HEK293T (cell line): ENCODE data around the gene SMAP2.

Experiments
- BHLHE40 ChIP-seq: fragments of 450-650 bp; IDR thresholded peaks from 2 replicates; pipeline ENCODE4 v1.6.1; 2016; ENCODE audit warnings: mild to moderate bottlenecking, moderate library complexity, borderline replicate concordance
- CTBP1 ChIP-seq: fragments of 450-650 bp; IDR thresholded peaks from 2 replicates; pipeline ENCODE4 v1.6.1; 2016; ENCODE audit warnings: borderline replicate concordance
- FOXK2 ChIP-seq: fragments of 450-650 bp; IDR thresholded peaks from 2 replicates; pipeline ENCODE4 v1.6.1; 2016; ENCODE audit warnings: mild to moderate bottlenecking
- FOXM1 ChIP-seq: fragments of 450-650 bp; IDR thresholded peaks from 2 replicates; pipeline ENCODE4 v1.6.1; 2017; ENCODE audit warnings: mild to moderate bottlenecking, borderline replicate concordance
- L3MBTL2 ChIP-seq: fragments of 450-650 bp; conservative IDR thresholded peaks from 2 replicates; pipeline ENCODE4 v1.6.1; 2016; ENCODE audit warnings: mild to moderate bottlenecking
- NFRKB ChIP-seq: fragments of 450-650 bp; IDR thresholded peaks from 2 replicates; pipeline ENCODE4 v1.6.1; 2016; ENCODE audit warnings: mild to moderate bottlenecking, moderate library complexity
- PKNOX1 ChIP-seq: fragments of 450-650 bp; IDR thresholded peaks from 2 replicates; pipeline ENCODE4 v1.6.1; 2016
- SP1 ChIP-seq: fragments of 450-650 bp; IDR thresholded peaks from 2 replicates; pipeline ENCODE4 v1.6.1; 2017
- SUZ12 ChIP-seq: fragments of 450-650 bp; IDR thresholded peaks from 2 replicates; pipeline ENCODE4 v1.6.1; 2016; ENCODE audit warnings: mild to moderate bottlenecking
- TARDBP ChIP-seq: fragments of 450-650 bp; IDR thresholded peaks from 2 replicates; pipeline ENCODE4 v1.6.1; 2016
- ZNF384 ChIP-seq: fragments of 450-650 bp; IDR thresholded peaks from 2 replicates; pipeline ENCODE4 v1.6.1; 2016

DNA sequence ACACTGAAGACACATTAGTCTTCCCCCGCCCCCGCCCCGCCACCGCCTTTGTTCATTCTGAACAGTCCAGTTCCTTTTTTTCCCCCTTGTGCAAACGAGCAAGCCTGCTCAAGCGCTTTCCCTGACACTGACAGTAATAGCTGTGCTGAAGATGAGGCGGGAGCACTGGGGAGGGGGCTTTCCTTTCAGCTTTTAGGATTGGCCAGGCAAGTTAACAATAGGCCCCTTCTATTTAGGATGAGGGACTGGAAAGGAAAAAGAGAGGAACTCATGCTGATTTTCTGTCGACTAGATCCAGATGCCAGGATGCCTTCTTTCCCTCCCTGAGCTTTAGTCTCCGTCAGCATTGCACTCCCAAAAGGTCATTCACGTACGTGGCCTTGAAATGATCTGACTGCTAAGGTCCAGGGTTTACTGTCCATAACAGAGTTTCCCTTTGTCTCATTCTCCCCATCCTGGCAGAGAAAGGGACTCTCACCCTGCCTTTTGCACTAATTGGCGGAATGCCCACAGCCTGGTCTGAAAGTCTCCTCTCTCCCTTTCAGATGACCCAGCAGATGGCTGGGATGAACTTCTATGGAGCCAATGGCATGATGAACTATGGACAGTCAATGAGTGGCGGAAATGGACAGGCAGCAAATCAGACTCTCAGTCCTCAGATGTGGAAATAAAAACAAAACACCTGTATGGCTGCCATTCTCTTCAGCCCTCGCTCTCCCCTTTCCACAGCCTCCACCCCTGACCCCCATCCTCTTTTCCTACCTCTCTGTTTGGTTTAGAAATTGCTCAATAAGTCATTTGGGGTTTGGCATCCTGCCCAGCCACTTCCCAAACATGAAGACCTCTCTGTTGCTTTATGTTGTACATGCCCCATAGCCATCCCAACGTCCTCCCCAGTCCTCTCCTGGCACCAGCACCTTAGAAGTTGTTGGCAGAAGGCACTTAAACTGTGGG, 48.2 kb downstream of the SMAP2 start:
- TF ChIP-seq FOXK2, result no peak
- no peak for TF ChIP-seq TARDBP
- no peak for TF ChIP-seq SP1
- no peak for TF ChIP-seq NFRKB
- no peak for TF ChIP-seq ZNF384
- no peak for TF ChIP-seq BHLHE40
- no peak for TF ChIP-seq FOXM1
- no peak for TF ChIP-seq SUZ12
- no peak for TF ChIP-seq CTBP1
- no peak for TF ChIP-seq PKNOX1
- no peak for TF ChIP-seq L3MBTL2
